GM23338 (cell line): ENCODE results near the gene TAF4. TPM values are rescaled to one million over a fixed set of nuclear protein-coding genes. Genes with fewer than 3 reads are reported as not detected.
A peak's percentile ranks its signal among the peaks of the same experiment; 100 is the strongest.

Experiments used
- ATAC-seq: fragments of 200-7000 bp; cut with Tn5 transposase; 3 replicates; pipeline ENCODE4 v1.9.1; 2020
- DNase-seq: peaks from one replicate; pipeline ENCODE4 v3.0.0-alpha.2; 2015; ENCODE audit warnings: low spot score
- H2AFZ ChIP-seq: fragments of 200-600 bp; sonication (generic); 2 replicates; pipeline ENCODE4 v1.8.0; 2016; ENCODE audit warnings: antibody characterized with exemption, mild to moderate bottlenecking, moderate library complexity
- H3F3A ChIP-seq: fragments of 200-600 bp; sonication (generic); replicated peaks from 2 replicates; pipeline ENCODE4 v1.8.0; 2017; ENCODE audit warnings: antibody characterized with exemption, mixed run types, low read depth
- H3K27ac ChIP-seq: fragments of 200-600 bp; sonication (generic); 2 replicates; pipeline ENCODE4 v1.6.1; 2016; ENCODE audit warnings: low read depth
- H3K27me3 ChIP-seq: fragments of 200-600 bp; sonication (generic); 2 replicates; pipeline ENCODE4 v1.8.0; 2016; ENCODE audit warnings: mild to moderate bottlenecking, mixed run types, moderate library complexity; ENCODE audit not compliant: insufficient read depth
- H3K36me3 ChIP-seq: fragments of 200-600 bp; sonication (generic); 2 replicates; pipeline ENCODE4 v1.8.0; 2016; ENCODE audit warnings: mild to moderate bottlenecking; ENCODE audit not compliant: insufficient read depth
- H3K4me1 ChIP-seq: fragments of 200-600 bp; sonication (generic); 2 replicates; pipeline ENCODE4 v1.8.0; 2016; ENCODE audit warnings: mild to moderate bottlenecking, moderate library complexity; ENCODE audit not compliant: insufficient read depth
- H3K4me2 ChIP-seq: fragments of 200-600 bp; sonication (generic); 2 replicates; pipeline ENCODE4 v1.7.1; 2017; ENCODE audit warnings: mixed run types
- H3K4me3 ChIP-seq: fragments of 200-600 bp; sonication (generic); 2 replicates; pipeline ENCODE4 v1.6.1; 2016; ENCODE audit warnings: mixed run types
- H3K79me2 ChIP-seq: fragments of 200-600 bp; sonication (generic); replicated peaks from 2 replicates; pipeline ENCODE4 v1.8.0; 2017; ENCODE audit warnings: mild to moderate bottlenecking; ENCODE audit not compliant: insufficient read depth
- H3K9me2 ChIP-seq: fragments of 200-600 bp; sonication (generic); 2 replicates; pipeline ENCODE4 v1.8.0; 2017; ENCODE audit not compliant: insufficient read depth
- H4K20me1 ChIP-seq: fragments of 200-600 bp; sonication (generic); replicated peaks from 2 replicates; pipeline ENCODE4 v1.8.0; 2017; ENCODE audit warnings: mild to moderate bottlenecking; ENCODE audit not compliant: insufficient read depth
- H3K27ac Mint-ChIP-seq: 2 replicates; pipeline ENCODE4 v1.8.0; 2020; ENCODE audit warnings: inconsistent platforms, mild to moderate bottlenecking, moderate library complexity, mixed read lengths
- H3K27me3 Mint-ChIP-seq: 3 replicates; pipeline ENCODE4 v1.8.0; 2022; ENCODE audit warnings: low read depth, mild to moderate bottlenecking, moderate library complexity, mixed read lengths, inconsistent platforms; ENCODE audit not compliant: insufficient read depth, poor library complexity
- H3K36me3 Mint-ChIP-seq: 3 replicates; pipeline ENCODE4 v1.8.0; 2021; ENCODE audit warnings: low read depth, mild to moderate bottlenecking, inconsistent platforms, moderate library complexity, mixed read lengths
- H3K4me1 Mint-ChIP-seq: 3 replicates; pipeline ENCODE4 v1.8.0; 2020; ENCODE audit warnings: mild to moderate bottlenecking, inconsistent platforms, mixed read lengths
- H3K4me3 Mint-ChIP-seq: 3 replicates; pipeline ENCODE4 v1.8.0; 2021; ENCODE audit warnings: moderate library complexity, mild to moderate bottlenecking, inconsistent platforms, mixed read lengths
- H3K9me3 Mint-ChIP-seq: 3 replicates; pipeline ENCODE4 v1.8.0; 2020; ENCODE audit warnings: moderate library complexity, mild to moderate bottlenecking, inconsistent platforms, mixed read lengths
- CREB1 ChIP-seq: fragments of 250-450 bp; sonication (Bioruptor Pico); IDR thresholded peaks from 2 replicates; pipeline ENCODE4 v1.5.0; 2020; ENCODE audit warnings: low read depth, mild to moderate bottlenecking, moderate library complexity
- CTCF ChIP-seq, 2 experiments: fragments of 200-600 bp in 1 of 2; sonication (generic) in 1 of 2; conservative IDR thresholded peaks; 2 replicates each; pipeline versions ENCODE4 v1.5.1 to v1.6.1; 2016 to 2017; ENCODE audit warnings: antibody characterized with exemption in 2 of 2, low read depth in 2 of 2, mild to moderate bottlenecking in 2 of 2, moderate library complexity in 1 of 2
- ETS1 ChIP-seq: IDR thresholded peaks from 2 replicates; pipeline ENCODE4 v1.6.1; 2016; ENCODE audit warnings: antibody characterized with exemption
- EZH2 ChIP-seq: fragments of 200-600 bp; sonication (generic); IDR thresholded peaks from one replicate; pipeline ENCODE4 v1.8.0; 2017; ENCODE audit warnings: antibody characterized with exemption, mild to moderate bottlenecking, low read depth; ENCODE audit not compliant: unreplicated experiment
- EZH2phosphoT487 ChIP-seq: fragments of 200-600 bp; sonication (generic); IDR thresholded peaks from one replicate; pipeline ENCODE4 v1.8.1; 2018; ENCODE audit warnings: antibody characterized with exemption; ENCODE audit not compliant: unreplicated experiment
- JUNB ChIP-seq: IDR thresholded peaks from one replicate; pipeline ENCODE4 v1.6.1; 2016; ENCODE audit warnings: antibody characterized with exemption; ENCODE audit not compliant: unreplicated experiment
- NANOG ChIP-seq: IDR thresholded peaks from 2 replicates; pipeline ENCODE4 v1.6.1; 2016; ENCODE audit warnings: antibody characterized with exemption, borderline replicate concordance
- POLR2AphosphoS5 ChIP-seq: IDR thresholded peaks from 2 replicates; pipeline ENCODE4 v1.6.1; 2016; ENCODE audit warnings: antibody characterized with exemption, low read depth
- STAT1 ChIP-seq: IDR thresholded peaks from one replicate; pipeline ENCODE4 v1.6.1; 2016; ENCODE audit warnings: antibody characterized with exemption; ENCODE audit not compliant: unreplicated experiment
- ZNF114 ChIP-seq: fragments of 250-450 bp; sonication (Bioruptor Pico); IDR thresholded peaks from 2 replicates; pipeline ENCODE4 v1.5.0; 2020; ENCODE audit warnings: mild to moderate bottlenecking, moderate library complexity
- ZNF462 ChIP-seq: fragments of 250-450 bp; sonication (Bioruptor Pico); IDR thresholded peaks from 2 replicates; pipeline ENCODE4 v1.5.0; 2020; ENCODE audit warnings: mild to moderate bottlenecking, moderate library complexity
- polyA plus RNA-seq: library from polyadenylated mRNA; unstranded; fragments of >200 nt; fragmentation: Nextera tagmentation; extraction: Ambion mirVana; gene quantifications from 2 replicates; pipeline ENCODE4 v1.2.1, GENCODE V29; 2016
- total RNA-seq: library from RNA; depleted of rRNA; stranded (reverse); fragments of >200 nt; shearing (Covaris generic); gene quantifications from 2 replicates; pipeline ENCODE4 v1.2.3, GENCODE V29; 2014

The TAF4 gene
- total and polyA plus RNA-seq, 2 experiments from 2014 or later = 7.2 to 60.0 TPM

- peaks cover 2% of the 10 kb centered on the region for H3K27me3 Mint-ChIP-seq
- peaks cover 89% of the 10 kb centered on the region for H3K36me3 Mint-ChIP-seq
- Histone ChIP-seq H3K27ac (peak overlapping the region; percentile 39; the same call in 1 of the 2 replicates), H3K4me3 (no peak overlapping the region), H3K4me2 (no peak overlapping the region), H3F3A (no peaks in the 10 kb centered on the region), H2AFZ (no peak overlapping the region), H3K9me2 (no peaks in the 10 kb centered on the region), H3K79me2 (no peaks in the 10 kb centered on the region), H4K20me1 (peaks cover 11% of the 10 kb centered on the region), H3K36me3 (peaks cover 27% of the 10 kb centered on the region), H3K4me1 (no peaks in the 10 kb centered on the region), H3K27me3 (no peaks in the 10 kb centered on the region)
- no peak overlapping the region for H3K27ac Mint-ChIP-seq
- no peak for DNase-seq
- TF ChIP-seq JUNB = no peak
- TF ChIP-seq NANOG = no peak
- TF ChIP-seq POLR2AphosphoS5 = no peak
- TF ChIP-seq EZH2phosphoT487 = no peak
- no peak for TF ChIP-seq EZH2
- no peaks in the 10 kb centered on the region; the same call in 2 of the 3 replicates for H3K9me3 Mint-ChIP-seq
- no peaks in the 10 kb centered on the region for H3K4me1 Mint-ChIP-seq
- ATAC-seq = no peak
- H3K4me3 Mint-ChIP-seq = no peak overlapping the region
Observed at GRCh38 chr20:61998343-61999121, 67.1 kb downstream of the TAF4 start.

- peaks cover 2% of the 10 kb centered on the region for H3K27me3 Mint-ChIP-seq
- H3K36me3 Mint-ChIP-seq = peaks cover 90% of the 10 kb centered on the region
- TF ChIP-seq STAT1 (no peak), CREB1 (no peak), EZH2 (no peak), JUNB (no peak), EZH2phosphoT487 (no peak), CTCF (conservative IDR thresholded peaks at IDR 0.05; ENCODE audit: low read depth in 2 of 2) (no peak), POLR2AphosphoS5 (no peak), ETS1 (no peak), NANOG (no peak), ZNF114 (CRISPR knock-in tag) (no peak), ZNF462 (CRISPR knock-in tag) (no peak)
Observed at GRCh38 chr20:61997891-61998290, 67.8 kb downstream of the TAF4 start.

More at GRCh38 chr20:61997891-61998290, 67.8 kb downstream of the TAF4 start:
- Histone ChIP-seq H3F3A (no peaks in the 10 kb centered on the region), H3K36me3 (peaks cover 29% of the 10 kb centered on the region), H3K4me1 (no peaks in the 10 kb centered on the region), H3K4me3 (no peak overlapping the region), H3K4me2 (no peak overlapping the region), H3K27ac (0 out of 2 replicates have a peak overlapping the region, but pooled peaks have one; percentile 39), H2AFZ (no peak overlapping the region), H4K20me1 (peaks cover 11% of the 10 kb centered on the region), H3K27me3 (no peaks in the 10 kb centered on the region), H3K9me2 (no peaks in the 10 kb centered on the region), H3K79me2 (no peaks in the 10 kb centered on the region)
- DNase-seq (no peak), ATAC-seq (no peak)
- no peaks in the 10 kb centered on the region; the same call in 2 of the 3 replicates for H3K9me3 Mint-ChIP-seq
- H3K4me1 Mint-ChIP-seq = no peaks in the 10 kb centered on the region
- no peak overlapping the region for H3K4me3 Mint-ChIP-seq
- no peak overlapping the region for H3K27ac Mint-ChIP-seq
